ENCODE results near the gene ASS1. TPM values are rescaled to one million over a fixed set of nuclear protein-coding genes. Genes with fewer than 3 reads are reported as not detected.

Gene ASS1
- total RNA-seq, 4 donors from 2014 or later, result 78.4 to 156 (median 105) TPM

DNA sequence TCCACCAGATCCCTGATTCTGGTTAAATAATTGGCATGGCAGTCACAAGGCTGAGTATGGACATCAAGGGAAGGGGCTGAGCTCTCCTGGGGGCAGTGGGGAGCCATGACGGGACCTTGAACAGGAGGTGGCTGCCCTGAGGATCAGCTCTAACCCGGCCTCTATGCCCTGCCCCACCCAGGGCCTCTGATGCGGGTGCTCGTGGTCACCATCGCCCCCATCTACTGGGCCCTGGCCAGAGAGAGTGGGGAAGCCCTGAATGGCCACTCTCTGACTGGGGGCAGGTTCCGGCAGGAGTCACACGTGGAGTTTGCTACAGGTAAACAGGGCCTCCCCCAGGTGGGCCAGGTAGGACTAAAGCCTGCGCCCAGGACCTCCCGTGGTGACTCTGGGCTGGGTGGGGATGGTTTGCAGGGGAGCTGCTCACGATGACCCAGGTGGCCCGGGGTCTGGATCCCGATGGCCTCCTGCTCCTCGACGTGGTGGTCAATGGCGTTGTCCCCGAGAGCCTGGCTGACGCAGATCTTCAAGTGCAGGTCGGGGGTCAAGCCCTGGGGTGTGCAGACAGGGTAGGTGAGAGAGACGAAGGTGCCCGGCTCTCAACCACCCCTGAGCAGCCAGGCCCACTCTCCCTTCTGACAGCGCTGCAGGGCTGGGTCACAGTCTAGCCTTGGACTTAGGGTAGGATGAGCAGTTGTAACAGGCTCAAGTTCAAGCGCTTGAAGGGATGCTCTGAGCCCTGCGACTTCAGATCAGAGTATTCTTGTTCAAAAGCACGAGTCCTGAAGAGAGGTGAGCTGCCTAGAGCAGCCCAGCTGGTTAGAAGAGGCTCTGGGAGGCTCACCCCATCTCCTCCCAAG, 19.9 kb upstream of the ASS1 start:
- H3K4me1 ChIP-seq, result no peaks in the 10 kb centered on the region
- no peaks in the 10 kb centered on the region for H3K36me3 ChIP-seq
- no peaks in the 10 kb centered on the region for H3K9me3 ChIP-seq
- intact Hi-C loops (cut with DNase I; ENCODE audit: low total_unique reads), result no loop called here
- DNase-seq, result no peak
- H3K27me3 ChIP-seq, result no peaks in the 10 kb centered on the region
- no peak overlapping the region for H3K27ac ChIP-seq
- H3K4me3 ChIP-seq, result no peak overlapping the region
- TF ChIP-seq, protein P1, sequence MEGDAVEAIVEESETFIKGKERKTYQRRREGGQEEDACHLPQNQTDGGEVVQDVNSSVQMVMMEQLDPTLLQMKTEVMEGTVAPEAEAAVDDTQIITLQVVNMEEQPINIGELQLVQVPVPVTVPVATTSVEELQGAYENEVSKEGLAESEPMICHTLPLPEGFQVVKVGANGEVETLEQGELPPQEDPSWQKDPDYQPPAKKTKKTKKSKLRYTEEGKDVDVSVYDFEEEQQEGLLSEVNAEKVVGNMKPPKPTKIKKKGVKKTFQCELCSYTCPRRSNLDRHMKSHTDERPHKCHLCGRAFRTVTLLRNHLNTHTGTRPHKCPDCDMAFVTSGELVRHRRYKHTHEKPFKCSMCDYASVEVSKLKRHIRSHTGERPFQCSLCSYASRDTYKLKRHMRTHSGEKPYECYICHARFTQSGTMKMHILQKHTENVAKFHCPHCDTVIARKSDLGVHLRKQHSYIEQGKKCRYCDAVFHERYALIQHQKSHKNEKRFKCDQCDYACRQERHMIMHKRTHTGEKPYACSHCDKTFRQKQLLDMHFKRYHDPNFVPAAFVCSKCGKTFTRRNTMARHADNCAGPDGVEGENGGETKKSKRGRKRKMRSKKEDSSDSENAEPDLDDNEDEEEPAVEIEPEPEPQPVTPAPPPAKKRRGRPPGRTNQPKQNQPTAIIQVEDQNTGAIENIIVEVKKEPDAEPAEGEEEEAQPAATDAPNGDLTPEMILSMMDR (IDR thresholded peaks at IDR 0.05), result no peak
- TF ChIP-seq POLR2A (IDR thresholded peaks at IDR 0.05), result no peak

DNA sequence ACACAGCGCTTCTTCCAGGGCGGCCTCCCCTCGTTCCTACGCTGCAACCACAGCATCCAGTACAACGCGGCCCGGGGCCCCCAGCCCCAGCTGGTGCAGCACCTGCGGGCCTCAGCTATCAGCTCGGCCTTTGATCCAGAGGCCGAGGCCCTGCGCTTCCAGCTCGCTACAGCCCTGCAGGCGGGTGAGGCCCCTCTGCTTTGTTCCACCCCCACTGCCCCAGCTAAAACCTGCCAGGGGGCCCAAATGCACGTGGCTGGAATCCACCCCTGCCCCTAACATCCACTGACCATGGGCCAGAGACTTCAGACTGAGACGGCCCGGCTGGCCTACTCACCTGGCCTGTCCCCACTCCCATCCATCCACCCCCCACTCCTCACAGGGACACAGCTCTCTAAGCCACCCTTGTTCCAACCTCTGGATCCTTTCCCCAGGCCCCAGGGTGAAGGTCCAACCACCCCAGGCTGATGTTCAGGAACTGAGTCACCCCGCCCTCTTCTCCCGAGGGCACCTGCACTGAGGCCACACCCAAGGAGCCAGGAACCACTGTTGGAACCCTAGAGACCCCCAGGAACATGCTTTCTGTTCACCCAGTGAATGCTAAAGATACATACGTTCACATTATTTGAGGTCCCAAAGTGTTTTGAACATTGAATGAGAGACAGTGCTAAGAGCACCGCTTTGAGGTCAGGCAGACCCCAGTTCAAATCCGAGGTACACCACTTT, 18.9 kb upstream of the ASS1 start:
- no peak overlapping the region for H3K27ac ChIP-seq
- no peaks in the 10 kb centered on the region for H3K27me3 ChIP-seq
- no peak for DNase-seq
- no peak for TF ChIP-seq POLR2A (IDR thresholded peaks at IDR 0.05)
- TF ChIP-seq, protein P1 (IDR thresholded peaks at IDR 0.05), result no peak
- no peaks in the 10 kb centered on the region for H3K9me3 ChIP-seq
- intact Hi-C loops (cut with DNase I; ENCODE audit: low total_unique reads), result no loop called here
- no peak overlapping the region for H3K4me3 ChIP-seq
- H3K4me1 ChIP-seq, result no peaks in the 10 kb centered on the region
- H3K36me3 ChIP-seq, result no peaks in the 10 kb centered on the region

DNA sequence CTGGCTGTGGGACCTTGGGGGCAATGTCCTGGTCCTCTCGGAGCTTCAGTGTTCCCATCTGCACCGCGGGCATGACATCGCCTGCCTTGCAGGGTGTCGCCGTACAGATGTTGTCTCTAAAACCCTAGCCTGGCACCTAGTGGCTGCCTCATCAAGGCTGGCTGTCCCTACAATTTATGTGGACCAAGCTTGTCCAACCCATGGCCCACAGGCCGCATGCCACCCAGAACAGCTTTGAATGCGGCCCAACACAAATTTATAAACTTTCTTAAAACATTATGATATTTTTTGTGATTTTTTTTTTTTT, 18.3 kb upstream of the ASS1 start:
- H3K4me3 ChIP-seq, result no peak overlapping the region
- H3K9me3 ChIP-seq, result no peaks in the 10 kb centered on the region
- intact Hi-C loops (cut with DNase I; ENCODE audit: low total_unique reads), result no loop called here
- no peaks in the 10 kb centered on the region for H3K4me1 ChIP-seq
- H3K27ac ChIP-seq, result no peak overlapping the region
- no peak for DNase-seq
- TF ChIP-seq, protein P1 (IDR thresholded peaks at IDR 0.05), result no peak
- TF ChIP-seq POLR2A (IDR thresholded peaks at IDR 0.05), result no peak
- no peaks in the 10 kb centered on the region for H3K36me3 ChIP-seq
- H3K27me3 ChIP-seq, result no peaks in the 10 kb centered on the region

DNA sequence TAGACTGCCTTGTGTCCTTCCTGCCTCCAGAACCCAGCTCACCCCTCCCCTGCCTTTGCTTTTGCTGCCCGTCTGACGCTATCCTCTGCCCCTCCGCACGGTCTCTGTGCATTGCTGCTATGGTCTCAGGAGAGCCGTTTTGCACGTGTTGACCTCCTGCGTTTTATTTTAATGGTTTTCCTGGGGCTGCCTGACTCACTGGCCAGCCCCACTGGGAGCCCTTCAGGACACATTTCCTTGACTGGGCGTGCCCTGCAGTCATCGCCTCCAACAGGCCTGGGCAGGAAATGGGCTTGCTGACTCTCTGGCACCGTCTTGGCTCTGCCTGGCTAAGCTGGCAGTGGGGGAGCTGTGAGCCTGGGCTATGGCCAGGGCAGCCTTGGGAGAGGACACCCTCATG, 17.9 kb upstream of the ASS1 start:
- Histone ChIP-seq H3K27ac (no peak overlapping the region), H3K4me1 (no peaks in the 10 kb centered on the region), H3K27me3 (no peaks in the 10 kb centered on the region), H3K36me3 (no peaks in the 10 kb centered on the region), H3K4me3 (no peak overlapping the region), H3K9me3 (no peaks in the 10 kb centered on the region)
- TF ChIP-seq, protein P1 (IDR thresholded peaks at IDR 0.05), result no peak
- no peak for TF ChIP-seq POLR2A (IDR thresholded peaks at IDR 0.05)
- intact Hi-C loops (cut with DNase I; ENCODE audit: low total_unique reads), result no loop called here
- peak in 1 of 2 donors; percentile 34 for DNase-seq

DNA sequence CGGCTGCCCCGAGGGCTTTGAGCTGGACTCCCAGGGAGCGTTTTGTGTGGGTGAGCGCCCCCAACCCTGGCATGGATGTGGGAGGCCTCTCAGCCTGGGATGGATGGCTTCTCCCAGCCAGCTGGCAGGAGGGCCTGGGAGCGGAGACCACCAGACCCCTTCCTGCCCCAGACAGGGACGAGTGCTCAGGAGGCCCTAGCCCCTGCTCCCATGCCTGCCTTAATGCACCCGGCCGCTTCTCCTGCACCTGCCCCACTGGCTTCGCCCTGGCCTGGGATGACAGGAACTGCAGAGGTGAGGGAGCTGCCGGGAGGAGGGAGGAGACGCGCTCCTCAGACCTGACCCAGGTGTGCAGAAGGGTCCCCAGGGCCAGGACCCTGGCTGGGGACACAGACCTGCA, 17.4 kb upstream of the ASS1 start:
- TF ChIP-seq, protein P1 (IDR thresholded peaks at IDR 0.05), result no peak
- TF ChIP-seq POLR2A (IDR thresholded peaks at IDR 0.05), result no peak

More for the DNA sequence above, 17.4 kb upstream of the ASS1 start:
- intact Hi-C loops (cut with DNase I; ENCODE audit: low total_unique reads), result no loop called here
- no peaks in the 10 kb centered on the region for H3K27me3 ChIP-seq
- no peak overlapping the region for H3K4me3 ChIP-seq
- H3K4me1 ChIP-seq, result no peaks in the 10 kb centered on the region
- no peaks in the 10 kb centered on the region for H3K36me3 ChIP-seq
- H3K27ac ChIP-seq, result no peak overlapping the region
- DNase-seq, result no peak
- H3K9me3 ChIP-seq, result no peaks in the 10 kb centered on the region

All from uterus (tissue), 4 donors.